ENCODE results near the gene AFF1.

AFF1 gene

DNA sequence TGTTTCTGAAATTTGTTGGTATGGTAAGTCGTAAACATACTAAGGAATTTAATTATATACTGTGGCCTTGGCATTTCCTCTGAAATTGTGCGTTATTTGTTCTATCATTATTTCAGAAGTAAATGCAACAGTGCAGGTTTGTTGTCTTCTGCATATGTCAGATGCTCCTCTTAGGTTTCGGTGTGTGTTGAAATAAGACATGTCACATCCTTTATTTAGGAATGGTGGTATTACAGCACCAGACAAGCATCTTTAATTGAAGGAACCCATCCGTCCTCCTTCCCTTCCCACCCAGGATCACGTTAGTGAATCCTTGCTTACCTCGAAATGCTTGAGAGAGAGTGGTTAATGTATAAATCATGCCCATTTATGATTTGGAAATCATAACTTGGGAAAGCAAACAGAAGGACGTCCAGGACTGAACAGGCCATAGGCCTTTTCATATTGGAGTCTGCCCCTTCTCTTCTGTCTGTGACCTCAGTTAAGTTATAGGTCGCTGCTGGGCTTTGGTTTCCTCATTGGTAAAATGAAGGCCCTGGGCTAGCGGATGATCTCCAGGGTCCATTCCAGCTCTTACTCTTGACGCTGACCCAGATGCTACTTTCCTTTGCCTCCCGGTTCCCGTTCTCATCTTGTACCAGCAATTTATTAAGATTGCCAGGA, 151.5 kb downstream of the AFF1 start:
- Histone ChIP-seq H3K4me3 (ENCODE audit: insufficient read depth, low read length, poor library complexity, severe bottlenecking) (no peak overlapping the region), H3K27ac (ENCODE audit: low read depth, low read length) (no peak overlapping the region), H3F3A (ENCODE audit: insufficient read depth) (no peaks in the 10 kb centered on the region), H3K9me3 (ENCODE audit: insufficient read depth, low read length) (no peaks in the 10 kb centered on the region), H3K79me2 (ENCODE audit: insufficient read depth, low read length) (no peaks in the 10 kb centered on the region), H3K9ac (ENCODE audit: low read length) (no peak overlapping the region), H2AFZ (ENCODE audit: low read depth, low read length, severe bottlenecking) (no peak overlapping the region), H3K27me3 (ENCODE audit: low read length) (no peaks in the 10 kb centered on the region), H4K20me1 (ENCODE audit: low read depth, low read length) (no peaks in the 10 kb centered on the region), H3K9me2 (replicated peaks; ENCODE audit: insufficient read depth, low read length) (no peaks in the 10 kb centered on the region), H3K4me2 (ENCODE audit: low read depth, low read length, poor library complexity, severe bottlenecking) (no peak overlapping the region), H3K36me3 (ENCODE audit: low read length) (no peaks in the 10 kb centered on the region)
- TF ChIP-seq, protein P1, sequence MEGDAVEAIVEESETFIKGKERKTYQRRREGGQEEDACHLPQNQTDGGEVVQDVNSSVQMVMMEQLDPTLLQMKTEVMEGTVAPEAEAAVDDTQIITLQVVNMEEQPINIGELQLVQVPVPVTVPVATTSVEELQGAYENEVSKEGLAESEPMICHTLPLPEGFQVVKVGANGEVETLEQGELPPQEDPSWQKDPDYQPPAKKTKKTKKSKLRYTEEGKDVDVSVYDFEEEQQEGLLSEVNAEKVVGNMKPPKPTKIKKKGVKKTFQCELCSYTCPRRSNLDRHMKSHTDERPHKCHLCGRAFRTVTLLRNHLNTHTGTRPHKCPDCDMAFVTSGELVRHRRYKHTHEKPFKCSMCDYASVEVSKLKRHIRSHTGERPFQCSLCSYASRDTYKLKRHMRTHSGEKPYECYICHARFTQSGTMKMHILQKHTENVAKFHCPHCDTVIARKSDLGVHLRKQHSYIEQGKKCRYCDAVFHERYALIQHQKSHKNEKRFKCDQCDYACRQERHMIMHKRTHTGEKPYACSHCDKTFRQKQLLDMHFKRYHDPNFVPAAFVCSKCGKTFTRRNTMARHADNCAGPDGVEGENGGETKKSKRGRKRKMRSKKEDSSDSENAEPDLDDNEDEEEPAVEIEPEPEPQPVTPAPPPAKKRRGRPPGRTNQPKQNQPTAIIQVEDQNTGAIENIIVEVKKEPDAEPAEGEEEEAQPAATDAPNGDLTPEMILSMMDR (IDR thresholded peaks at IDR 0.05; ENCODE audit: insufficient read depth, low read length, poor library complexity, severe bottlenecking), result no peak
- TF ChIP-seq EZH2phosphoT487 (conservative IDR thresholded peaks at IDR 0.05; ENCODE audit: low read length), result no peak

DNA sequence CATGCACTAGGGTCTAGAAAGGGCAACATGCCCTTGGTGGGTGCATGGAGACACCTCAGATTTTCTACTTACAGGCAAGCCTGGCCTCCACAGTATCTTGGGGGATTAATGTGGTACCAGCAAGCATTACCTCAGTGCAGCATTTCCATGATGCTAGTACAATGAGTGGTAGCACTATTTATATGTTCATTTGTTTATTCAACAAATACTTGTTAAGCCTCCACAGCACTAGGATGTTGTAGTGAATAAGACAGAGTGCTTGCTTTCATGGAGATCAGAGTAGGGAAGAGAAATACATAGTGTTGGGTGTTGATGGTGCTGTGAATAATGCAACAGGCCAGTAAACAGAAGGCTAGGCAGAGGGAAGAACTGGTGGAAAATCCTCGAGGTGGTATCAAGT, 152.2 kb downstream of the AFF1 start:
- TF ChIP-seq EZH2phosphoT487 (conservative IDR thresholded peaks at IDR 0.05; ENCODE audit: low read length), result no peak
- TF ChIP-seq, protein P1 (IDR thresholded peaks at IDR 0.05; ENCODE audit: insufficient read depth, low read length, poor library complexity, severe bottlenecking), result no peak
- Histone ChIP-seq H2AFZ (ENCODE audit: low read depth, low read length, severe bottlenecking) (no peak overlapping the region), H3K4me2 (ENCODE audit: low read depth, low read length, poor library complexity, severe bottlenecking) (no peak overlapping the region), H3K9me3 (ENCODE audit: insufficient read depth, low read length) (no peaks in the 10 kb centered on the region), H3K27me3 (ENCODE audit: low read length) (no peaks in the 10 kb centered on the region), H4K20me1 (ENCODE audit: low read depth, low read length) (no peaks in the 10 kb centered on the region), H3K9me2 (replicated peaks; ENCODE audit: insufficient read depth, low read length) (no peaks in the 10 kb centered on the region), H3K9ac (ENCODE audit: low read length) (no peak overlapping the region), H3K79me2 (ENCODE audit: insufficient read depth, low read length) (no peaks in the 10 kb centered on the region), H3K4me3 (ENCODE audit: insufficient read depth, low read length, poor library complexity, severe bottlenecking) (no peak overlapping the region), H3F3A (ENCODE audit: insufficient read depth) (no peaks in the 10 kb centered on the region), H3K36me3 (ENCODE audit: low read length) (no peaks in the 10 kb centered on the region), H3K27ac (ENCODE audit: low read depth, low read length) (no peak overlapping the region)

DNA sequence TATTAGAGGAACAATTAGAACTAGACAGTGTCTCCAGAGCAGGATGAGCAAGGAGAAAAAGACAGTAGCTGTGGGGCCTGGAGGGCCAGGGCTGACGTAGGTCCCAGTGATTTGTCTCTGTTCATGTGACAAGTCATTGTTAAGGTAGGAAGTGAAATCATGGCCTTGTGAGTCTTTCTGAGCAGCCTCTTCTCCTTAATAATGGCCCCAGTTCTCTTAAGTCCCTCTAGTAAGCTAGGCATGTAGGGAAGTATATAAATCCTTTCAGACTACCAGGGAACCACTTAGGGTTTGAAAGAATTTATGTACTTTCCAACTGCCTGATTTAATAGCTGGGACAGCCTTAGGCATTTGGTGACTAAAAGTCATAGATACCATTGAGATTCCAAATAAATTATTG, 152.6 kb downstream of the AFF1 start:
- no peak overlapping the region for H3K27ac ChIP-seq (ENCODE audit: low read depth, low read length)
- no peaks in the 10 kb centered on the region for H3K9me3 ChIP-seq (ENCODE audit: insufficient read depth, low read length)
- no peaks in the 10 kb centered on the region for H3K9me2 ChIP-seq (replicated peaks; ENCODE audit: insufficient read depth, low read length)
- no peaks in the 10 kb centered on the region for H3F3A ChIP-seq (ENCODE audit: insufficient read depth)
- no peaks in the 10 kb centered on the region for H3K27me3 ChIP-seq (ENCODE audit: low read length)
- no peaks in the 10 kb centered on the region for H3K36me3 ChIP-seq (ENCODE audit: low read length)
- TF ChIP-seq, protein P1 (IDR thresholded peaks at IDR 0.05; ENCODE audit: insufficient read depth, low read length, poor library complexity, severe bottlenecking), result no peak
- no peak for TF ChIP-seq EZH2phosphoT487 (conservative IDR thresholded peaks at IDR 0.05; ENCODE audit: low read length)
- H3K4me3 ChIP-seq (ENCODE audit: insufficient read depth, low read length, poor library complexity, severe bottlenecking), result no peak overlapping the region
- no peak overlapping the region for H2AFZ ChIP-seq (ENCODE audit: low read depth, low read length, severe bottlenecking)
- no peak overlapping the region for H3K4me2 ChIP-seq (ENCODE audit: low read depth, low read length, poor library complexity, severe bottlenecking)
- no peaks in the 10 kb centered on the region for H4K20me1 ChIP-seq (ENCODE audit: low read depth, low read length)
- no peak overlapping the region for H3K9ac ChIP-seq (ENCODE audit: low read length)
- no peaks in the 10 kb centered on the region for H3K79me2 ChIP-seq (ENCODE audit: insufficient read depth, low read length)
